GM18511 (cell line): ENCODE measurements around the gene LSR.

ENCODE experiments used
- ATAC-seq: cut with Tn5 transposase; IDR thresholded peaks from one replicate; pipeline ENCODE4 v1.9.1; 2021; ENCODE audit warnings: mild to moderate bottlenecking, moderate library complexity; ENCODE audit not compliant: unreplicated experiment

LSR gene

GRCh38 chr19:35248310-35249145 lies at the start of gene LSR:
TSS of gene LSR (plus strand) at chr19:35249002. CDS start at chr19:35249023, 21 bp downstream.
- peak; percentile 77 for ATAC-seq

- no peak for ATAC-seq
These were observed 49.3 kb upstream of the LSR start for GRCh38 chr19:35199481-35199880.

GRCh38 chr19:35202722-35203688 lies 45.8 kb upstream of the LSR start:
- no peak for ATAC-seq

GRCh38 chr19:35204799-35205732 lies 43.7 kb upstream of the LSR start:
- peak; percentile 74 for ATAC-seq

- peak; percentile 36 for ATAC-seq
These were observed 43.0 kb upstream of the LSR start for GRCh38 chr19:35205733-35206323.

- no peak for ATAC-seq
These were observed 42.4 kb upstream of the LSR start for GRCh38 chr19:35206379-35206778.

- ATAC-seq = no peak
These were observed 41.9 kb upstream of the LSR start for GRCh38 chr19:35206855-35207254.

- no peak for ATAC-seq
These were observed 41.4 kb upstream of the LSR start for GRCh38 chr19:35207391-35207871.

- ATAC-seq = no peak
These were observed 40.7 kb upstream of the LSR start for GRCh38 chr19:35208121-35208520.

GRCh38 chr19:35209646-35210045 lies 39.2 kb upstream of the LSR start:
- no peak for ATAC-seq

- no peak for ATAC-seq
These were observed 37.1 kb upstream of the LSR start for GRCh38 chr19:35211545-35212230.

- ATAC-seq = no peak
These were observed 36.6 kb upstream of the LSR start for GRCh38 chr19:35212241-35212640.

- ATAC-seq = peak; percentile 82
These were observed 34.9 kb upstream of the LSR start for GRCh38 chr19:35213663-35214632.

- ATAC-seq = no peak
These were observed 33.9 kb upstream of the LSR start for GRCh38 chr19:35214766-35215422.

- no peak for ATAC-seq
These were observed 32.6 kb upstream of the LSR start for GRCh38 chr19:35216016-35216832.

- no peak for ATAC-seq
These were observed 31.8 kb upstream of the LSR start for GRCh38 chr19:35216833-35217648.
